GOT3 (cell line): ENCODE results near the gene SLC9A8.

Experiments used
- DNase-seq: peaks from one replicate; lab custom pipeline; 2025; ENCODE audit warnings: mixed read lengths; lab: John Stamatoyannopoulos, UW

SLC9A8 gene

GRCh38 chr20:49813305-49813974 is 812 bp downstream of the SLC9A8 start:
- DNase-seq: no peak

- DNase-seq: no peak
Measured at GRCh38 chr20:49814057-49814694, 1.5 kb downstream of the SLC9A8 start.

- no peak for DNase-seq
Measured at GRCh38 chr20:49818816-49819215, 6.2 kb downstream of the SLC9A8 start.

GRCh38 chr20:49819702-49820101 is 7.1 kb downstream of the SLC9A8 start:
- no peak for DNase-seq

- no peak for DNase-seq
Measured at GRCh38 chr20:49821381-49821780, 8.8 kb downstream of the SLC9A8 start.

- no peak for DNase-seq
Measured at GRCh38 chr20:49821870-49822331, 9.3 kb downstream of the SLC9A8 start.

- no peak for DNase-seq
Measured at GRCh38 chr20:49823152-49823847, 10.7 kb downstream of the SLC9A8 start.

GRCh38 chr20:49824206-49824605 is 11.6 kb downstream of the SLC9A8 start:
- no peak for DNase-seq

- DNase-seq: no peak
Measured at GRCh38 chr20:49825521-49826033, 12.9 kb downstream of the SLC9A8 start.

- no peak for DNase-seq
Measured at GRCh38 chr20:49831022-49831769, 18.6 kb downstream of the SLC9A8 start.

- no peak for DNase-seq
Measured at GRCh38 chr20:49831770-49832631, 19.4 kb downstream of the SLC9A8 start.

- no peak for DNase-seq
Measured at GRCh38 chr20:49832632-49833327, 20.2 kb downstream of the SLC9A8 start.

- DNase-seq: no peak
Measured at GRCh38 chr20:49833483-49833882, 20.9 kb downstream of the SLC9A8 start.

- DNase-seq: no peak
Measured at GRCh38 chr20:49835031-49835430, 22.4 kb downstream of the SLC9A8 start.

- DNase-seq: no peak
Measured at GRCh38 chr20:49838546-49838945, 25.9 kb downstream of the SLC9A8 start.

- DNase-seq: no peak
Measured at GRCh38 chr20:49843139-49843538, 30.5 kb downstream of the SLC9A8 start.

- DNase-seq: no peak
Measured at GRCh38 chr20:49843770-49844380, 31.2 kb downstream of the SLC9A8 start.

- DNase-seq: no peak
Measured at GRCh38 chr20:49845060-49845459, 32.4 kb downstream of the SLC9A8 start.

GRCh38 chr20:49846206-49846807 is 33.7 kb downstream of the SLC9A8 start:
- no peak for DNase-seq
